ENCODE data around the gene SMAP2. TPM values are rescaled to one million over a fixed set of nuclear protein-coding genes. Genes with fewer than 3 reads are reported as not detected.

The SMAP2 gene
- total RNA-seq, 1 donor from 2014 or later, result 72.8 TPM

DNA sequence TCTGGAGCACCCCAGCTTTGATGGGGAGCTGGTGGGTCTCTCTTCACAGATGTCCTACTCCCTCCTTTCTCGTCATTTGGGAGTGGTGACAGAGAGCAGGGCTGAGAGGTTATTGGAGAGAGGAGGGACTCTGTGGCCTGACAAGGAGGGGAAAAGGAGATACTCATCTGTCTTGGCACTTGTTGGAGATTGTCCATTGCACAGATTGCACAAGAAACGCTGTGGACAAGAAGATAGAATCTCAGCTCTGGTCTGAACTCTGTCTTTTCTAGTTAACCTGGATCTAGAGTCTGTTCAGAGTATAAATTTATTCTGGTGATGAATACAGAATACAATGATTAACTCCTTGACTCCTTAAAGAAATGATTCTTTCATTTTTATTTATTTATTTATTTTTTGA, 22.4 kb upstream of the SMAP2 start:
- TF ChIP-seq, protein P1, sequence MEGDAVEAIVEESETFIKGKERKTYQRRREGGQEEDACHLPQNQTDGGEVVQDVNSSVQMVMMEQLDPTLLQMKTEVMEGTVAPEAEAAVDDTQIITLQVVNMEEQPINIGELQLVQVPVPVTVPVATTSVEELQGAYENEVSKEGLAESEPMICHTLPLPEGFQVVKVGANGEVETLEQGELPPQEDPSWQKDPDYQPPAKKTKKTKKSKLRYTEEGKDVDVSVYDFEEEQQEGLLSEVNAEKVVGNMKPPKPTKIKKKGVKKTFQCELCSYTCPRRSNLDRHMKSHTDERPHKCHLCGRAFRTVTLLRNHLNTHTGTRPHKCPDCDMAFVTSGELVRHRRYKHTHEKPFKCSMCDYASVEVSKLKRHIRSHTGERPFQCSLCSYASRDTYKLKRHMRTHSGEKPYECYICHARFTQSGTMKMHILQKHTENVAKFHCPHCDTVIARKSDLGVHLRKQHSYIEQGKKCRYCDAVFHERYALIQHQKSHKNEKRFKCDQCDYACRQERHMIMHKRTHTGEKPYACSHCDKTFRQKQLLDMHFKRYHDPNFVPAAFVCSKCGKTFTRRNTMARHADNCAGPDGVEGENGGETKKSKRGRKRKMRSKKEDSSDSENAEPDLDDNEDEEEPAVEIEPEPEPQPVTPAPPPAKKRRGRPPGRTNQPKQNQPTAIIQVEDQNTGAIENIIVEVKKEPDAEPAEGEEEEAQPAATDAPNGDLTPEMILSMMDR (IDR thresholded peaks at IDR 0.05), result no peak
- Histone ChIP-seq H3K36me3 (no peaks in the 10 kb centered on the region), H3K4me1 (no peaks in the 10 kb centered on the region), H3K4me3 (no peak overlapping the region), H3K27ac (no peak overlapping the region), H3K9me3 (no peaks in the 10 kb centered on the region), H3K27me3 (ENCODE audit: low read depth) (no peaks in the 10 kb centered on the region)
- ATAC-seq (no peak), DNase-seq (no peak)
- intact Hi-C loops (cut with DNase I), result no loop called here

DNA sequence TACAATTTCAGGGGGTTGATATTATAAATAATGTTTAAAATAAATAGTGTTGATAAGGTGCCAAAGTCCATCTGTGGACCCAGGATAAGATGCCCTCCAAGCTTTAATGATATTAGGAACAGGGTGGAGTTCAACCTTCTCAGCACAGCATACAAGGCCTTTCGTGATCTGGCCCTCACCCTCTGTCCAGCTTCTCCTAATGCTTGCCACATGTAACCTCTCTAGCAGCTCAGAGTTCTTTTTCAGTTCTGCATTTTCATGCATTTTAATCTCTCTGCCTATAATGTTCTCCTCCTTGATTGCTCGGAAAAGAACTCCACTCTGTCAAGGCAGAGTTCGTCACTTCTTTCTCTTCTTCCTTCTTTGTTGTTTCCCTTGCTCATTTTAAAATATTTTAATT, 21.4 kb upstream of the SMAP2 start:
- Histone ChIP-seq H3K36me3 (no peaks in the 10 kb centered on the region), H3K4me1 (no peaks in the 10 kb centered on the region), H3K4me3 (no peak overlapping the region), H3K9me3 (no peaks in the 10 kb centered on the region), H3K27ac (peak overlapping the region; percentile 44), H3K27me3 (ENCODE audit: low read depth) (no peaks in the 10 kb centered on the region)
- ATAC-seq (peak; percentile 62 to 83), DNase-seq (no peak)
- intact Hi-C loops (cut with DNase I), result no loop called here
- TF ChIP-seq, protein P1 (IDR thresholded peaks at IDR 0.05), result no peak

DNA sequence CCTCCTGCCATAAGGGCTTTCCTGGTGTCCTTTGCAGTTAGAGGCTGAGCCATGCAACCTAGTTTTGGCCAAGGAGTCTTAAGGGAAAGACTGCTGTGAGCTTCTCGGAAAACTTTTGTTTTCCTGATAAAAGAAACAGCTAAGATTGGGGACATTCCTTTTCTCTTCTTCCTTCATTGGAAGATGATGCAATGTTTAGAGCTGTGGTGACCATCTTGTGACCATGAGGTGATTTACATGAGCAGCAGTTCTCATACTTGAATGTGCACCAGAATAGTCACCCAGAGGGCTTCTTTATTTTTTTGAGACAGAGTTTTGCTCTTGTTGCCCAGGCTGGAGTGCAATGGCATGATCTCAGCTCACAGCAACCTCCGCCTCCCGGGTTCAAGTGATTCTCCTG, 20.4 kb upstream of the SMAP2 start:
- Histone ChIP-seq H3K36me3 (no peaks in the 10 kb centered on the region), H3K4me3 (no peak overlapping the region), H3K9me3 (peaks cover 6% of the 10 kb centered on the region), H3K27ac (peak overlapping the region; percentile 44), H3K27me3 (ENCODE audit: low read depth) (no peaks in the 10 kb centered on the region), H3K4me1 (no peaks in the 10 kb centered on the region)
- intact Hi-C loops (cut with DNase I), result no loop called here
- DNase-seq (no peak), ATAC-seq (peak in 1 of 2 donors; percentile 28)
- TF ChIP-seq, protein P1 (IDR thresholded peaks at IDR 0.05), result no peak

DNA sequence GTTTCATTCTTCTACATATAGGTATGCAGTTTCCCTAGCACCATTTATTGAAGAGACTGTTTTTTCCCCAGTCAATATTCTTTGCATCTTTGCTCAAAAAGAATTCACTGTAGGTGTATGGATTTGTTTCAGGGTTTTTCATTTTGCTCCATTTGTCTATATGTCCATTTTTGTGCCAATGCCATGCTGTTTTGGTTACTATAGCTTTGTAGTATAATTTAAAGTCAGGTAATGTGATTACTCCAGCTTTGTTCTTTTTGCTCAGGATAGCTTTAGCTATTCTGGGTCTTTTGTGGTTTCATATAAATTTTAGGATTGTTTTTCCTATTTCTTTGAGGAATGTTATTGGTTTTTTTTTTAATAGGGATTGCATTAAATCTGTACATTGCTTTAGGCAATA, 15.9 kb upstream of the SMAP2 start:
- H3K27me3 ChIP-seq (ENCODE audit: low read depth), result no peaks in the 10 kb centered on the region
- no peak overlapping the region for H3K4me3 ChIP-seq
- TF ChIP-seq, protein P1 (IDR thresholded peaks at IDR 0.05), result no peak
- DNase-seq (no peak), ATAC-seq (no peak)
- intact Hi-C loops (cut with DNase I), result no loop called here
- H3K27ac ChIP-seq, result no peak overlapping the region
- H3K9me3 ChIP-seq, result peaks cover 6% of the 10 kb centered on the region
- H3K4me1 ChIP-seq, result peaks cover 8% of the 10 kb centered on the region
- no peaks in the 10 kb centered on the region for H3K36me3 ChIP-seq

DNA sequence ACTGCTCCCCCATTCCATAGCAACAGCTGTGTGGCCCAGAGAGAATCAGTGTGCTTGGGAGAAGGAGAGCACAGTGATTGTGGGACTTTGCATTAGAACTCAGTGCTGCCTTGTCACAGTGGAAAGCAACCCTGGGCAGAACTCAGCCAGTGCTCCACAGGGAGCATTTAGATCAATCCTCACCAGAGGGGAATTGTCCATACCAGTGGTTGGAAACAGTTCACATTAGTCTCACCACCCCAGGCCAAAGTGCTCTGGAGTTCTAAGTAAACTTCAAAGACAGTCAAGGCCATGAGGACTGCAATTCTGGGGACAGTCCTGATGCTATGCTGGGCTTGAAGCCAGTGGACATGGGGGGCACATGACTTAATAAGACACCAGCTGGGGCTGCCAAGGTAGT, 12.9 kb upstream of the SMAP2 start:
- H3K27ac ChIP-seq, result no peak overlapping the region
- no peaks in the 10 kb centered on the region for H3K27me3 ChIP-seq (ENCODE audit: low read depth)
- no peak overlapping the region for H3K4me3 ChIP-seq
- intact Hi-C loops (cut with DNase I), result no loop called here
- H3K4me1 ChIP-seq, result peaks cover 8% of the 10 kb centered on the region
- TF ChIP-seq, protein P1 (IDR thresholded peaks at IDR 0.05), result no peak
- no peak for DNase-seq
- peaks cover 6% of the 10 kb centered on the region for H3K9me3 ChIP-seq
- no peak for ATAC-seq
- no peaks in the 10 kb centered on the region for H3K36me3 ChIP-seq

DNA sequence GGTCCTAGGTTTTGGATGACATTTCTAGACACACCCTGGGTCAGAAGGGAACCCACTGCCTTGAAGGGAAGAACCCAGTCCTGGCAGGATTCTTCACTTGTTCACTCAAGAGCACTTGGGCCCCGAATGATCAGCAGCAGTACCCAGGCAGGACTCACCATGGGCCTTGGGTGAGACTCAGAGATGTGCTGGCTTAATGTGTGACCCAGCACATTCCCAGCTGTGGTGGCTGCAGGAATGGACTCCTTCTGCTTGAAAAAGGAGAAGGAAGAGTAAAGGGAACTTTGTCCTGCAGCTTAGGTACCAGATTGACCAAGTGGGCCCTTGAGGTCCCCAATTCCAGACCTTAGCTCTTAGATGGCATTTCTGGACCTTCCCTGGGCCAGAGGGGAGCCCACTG, 12.3 kb upstream of the SMAP2 start:
- Histone ChIP-seq H3K9me3 (peaks cover 6% of the 10 kb centered on the region), H3K36me3 (no peaks in the 10 kb centered on the region), H3K4me1 (peaks cover 8% of the 10 kb centered on the region), H3K4me3 (no peak overlapping the region), H3K27me3 (ENCODE audit: low read depth) (no peaks in the 10 kb centered on the region), H3K27ac (no peak overlapping the region)
- intact Hi-C loops (cut with DNase I), result no loop called here
- DNase-seq, result no peak
- TF ChIP-seq, protein P1 (IDR thresholded peaks at IDR 0.05), result no peak
- no peak for ATAC-seq
